ENCODE measurements around the gene NTSR1.

DNA sequence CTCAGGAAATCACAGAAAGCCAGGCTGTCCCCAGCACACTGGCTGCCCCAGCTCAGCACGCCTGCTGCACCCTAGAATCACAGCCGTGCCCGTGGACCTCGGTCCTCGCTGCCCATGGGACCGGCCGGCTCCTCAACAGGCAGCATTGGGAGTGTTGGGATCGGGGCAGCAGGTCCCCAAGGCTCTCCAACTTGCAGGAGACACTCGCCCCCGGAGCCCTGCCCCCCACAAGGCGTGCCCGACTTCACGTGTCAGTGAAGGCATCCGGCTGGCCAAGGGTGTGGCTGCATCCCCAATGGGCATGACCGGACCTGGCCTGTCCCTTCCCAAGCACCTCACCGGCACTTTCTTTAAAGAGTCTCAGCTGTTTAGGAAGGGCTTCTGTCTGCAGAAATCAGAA lies 3.0 kb upstream of the NTSR1 start:
- no peak for TF ChIP-seq JUND (IDR thresholded peaks at IDR 0.05)
- TF ChIP-seq, protein P1, sequence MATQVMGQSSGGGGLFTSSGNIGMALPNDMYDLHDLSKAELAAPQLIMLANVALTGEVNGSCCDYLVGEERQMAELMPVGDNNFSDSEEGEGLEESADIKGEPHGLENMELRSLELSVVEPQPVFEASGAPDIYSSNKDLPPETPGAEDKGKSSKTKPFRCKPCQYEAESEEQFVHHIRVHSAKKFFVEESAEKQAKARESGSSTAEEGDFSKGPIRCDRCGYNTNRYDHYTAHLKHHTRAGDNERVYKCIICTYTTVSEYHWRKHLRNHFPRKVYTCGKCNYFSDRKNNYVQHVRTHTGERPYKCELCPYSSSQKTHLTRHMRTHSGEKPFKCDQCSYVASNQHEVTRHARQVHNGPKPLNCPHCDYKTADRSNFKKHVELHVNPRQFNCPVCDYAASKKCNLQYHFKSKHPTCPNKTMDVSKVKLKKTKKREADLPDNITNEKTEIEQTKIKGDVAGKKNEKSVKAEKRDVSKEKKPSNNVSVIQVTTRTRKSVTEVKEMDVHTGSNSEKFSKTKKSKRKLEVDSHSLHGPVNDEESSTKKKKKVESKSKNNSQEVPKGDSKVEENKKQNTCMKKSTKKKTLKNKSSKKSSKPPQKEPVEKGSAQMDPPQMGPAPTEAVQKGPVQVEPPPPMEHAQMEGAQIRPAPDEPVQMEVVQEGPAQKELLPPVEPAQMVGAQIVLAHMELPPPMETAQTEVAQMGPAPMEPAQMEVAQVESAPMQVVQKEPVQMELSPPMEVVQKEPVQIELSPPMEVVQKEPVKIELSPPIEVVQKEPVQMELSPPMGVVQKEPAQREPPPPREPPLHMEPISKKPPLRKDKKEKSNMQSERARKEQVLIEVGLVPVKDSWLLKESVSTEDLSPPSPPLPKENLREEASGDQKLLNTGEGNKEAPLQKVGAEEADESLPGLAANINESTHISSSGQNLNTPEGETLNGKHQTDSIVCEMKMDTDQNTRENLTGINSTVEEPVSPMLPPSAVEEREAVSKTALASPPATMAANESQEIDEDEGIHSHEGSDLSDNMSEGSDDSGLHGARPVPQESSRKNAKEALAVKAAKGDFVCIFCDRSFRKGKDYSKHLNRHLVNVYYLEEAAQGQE (IDR thresholded peaks at IDR 0.05), result no peak
- no peak for TF ChIP-seq RAD21 (IDR thresholded peaks at IDR 0.05)
- TF ChIP-seq, protein P2, sequence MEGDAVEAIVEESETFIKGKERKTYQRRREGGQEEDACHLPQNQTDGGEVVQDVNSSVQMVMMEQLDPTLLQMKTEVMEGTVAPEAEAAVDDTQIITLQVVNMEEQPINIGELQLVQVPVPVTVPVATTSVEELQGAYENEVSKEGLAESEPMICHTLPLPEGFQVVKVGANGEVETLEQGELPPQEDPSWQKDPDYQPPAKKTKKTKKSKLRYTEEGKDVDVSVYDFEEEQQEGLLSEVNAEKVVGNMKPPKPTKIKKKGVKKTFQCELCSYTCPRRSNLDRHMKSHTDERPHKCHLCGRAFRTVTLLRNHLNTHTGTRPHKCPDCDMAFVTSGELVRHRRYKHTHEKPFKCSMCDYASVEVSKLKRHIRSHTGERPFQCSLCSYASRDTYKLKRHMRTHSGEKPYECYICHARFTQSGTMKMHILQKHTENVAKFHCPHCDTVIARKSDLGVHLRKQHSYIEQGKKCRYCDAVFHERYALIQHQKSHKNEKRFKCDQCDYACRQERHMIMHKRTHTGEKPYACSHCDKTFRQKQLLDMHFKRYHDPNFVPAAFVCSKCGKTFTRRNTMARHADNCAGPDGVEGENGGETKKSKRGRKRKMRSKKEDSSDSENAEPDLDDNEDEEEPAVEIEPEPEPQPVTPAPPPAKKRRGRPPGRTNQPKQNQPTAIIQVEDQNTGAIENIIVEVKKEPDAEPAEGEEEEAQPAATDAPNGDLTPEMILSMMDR (IDR thresholded peaks at IDR 0.05; ENCODE audit: low read depth, low read length, missing input control), result no peak
- TF ChIP-seq, protein P3, sequence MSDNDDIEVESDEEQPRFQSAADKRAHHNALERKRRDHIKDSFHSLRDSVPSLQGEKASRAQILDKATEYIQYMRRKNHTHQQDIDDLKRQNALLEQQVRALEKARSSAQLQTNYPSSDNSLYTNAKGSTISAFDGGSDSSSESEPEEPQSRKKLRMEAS (IDR thresholded peaks at IDR 0.05), result no peak
- TF ChIP-seq, protein P4, sequence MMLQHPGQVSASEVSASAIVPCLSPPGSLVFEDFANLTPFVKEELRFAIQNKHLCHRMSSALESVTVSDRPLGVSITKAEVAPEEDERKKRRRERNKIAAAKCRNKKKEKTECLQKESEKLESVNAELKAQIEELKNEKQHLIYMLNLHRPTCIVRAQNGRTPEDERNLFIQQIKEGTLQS (IDR thresholded peaks at IDR 0.05), result no peak
- no peak for TF ChIP-seq SP1 (IDR thresholded peaks at IDR 0.05)
- no peak for TF ChIP-seq FOXA1 (IDR thresholded peaks at IDR 0.05)
- TF ChIP-seq EGR1 (IDR thresholded peaks at IDR 0.05; ENCODE audit: low read depth in 2 of 2), result no peak
- TF ChIP-seq, protein P5, sequence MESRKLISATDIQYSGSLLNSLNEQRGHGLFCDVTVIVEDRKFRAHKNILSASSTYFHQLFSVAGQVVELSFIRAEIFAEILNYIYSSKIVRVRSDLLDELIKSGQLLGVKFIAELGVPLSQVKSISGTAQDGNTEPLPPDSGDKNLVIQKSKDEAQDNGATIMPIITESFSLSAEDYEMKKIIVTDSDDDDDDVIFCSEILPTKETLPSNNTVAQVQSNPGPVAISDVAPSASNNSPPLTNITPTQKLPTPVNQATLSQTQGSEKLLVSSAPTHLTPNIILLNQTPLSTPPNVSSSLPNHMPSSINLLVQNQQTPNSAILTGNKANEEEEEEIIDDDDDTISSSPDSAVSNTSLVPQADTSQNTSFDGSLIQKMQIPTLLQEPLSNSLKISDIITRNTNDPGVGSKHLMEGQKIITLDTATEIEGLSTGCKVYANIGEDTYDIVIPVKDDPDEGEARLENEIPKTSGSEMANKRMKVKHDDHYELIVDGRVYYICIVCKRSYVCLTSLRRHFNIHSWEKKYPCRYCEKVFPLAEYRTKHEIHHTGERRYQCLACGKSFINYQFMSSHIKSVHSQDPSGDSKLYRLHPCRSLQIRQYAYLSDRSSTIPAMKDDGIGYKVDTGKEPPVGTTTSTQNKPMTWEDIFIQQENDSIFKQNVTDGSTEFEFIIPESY (IDR thresholded peaks at IDR 0.05), result no peak
- TF ChIP-seq NR2F2 (IDR thresholded peaks at IDR 0.05), result no peak
- TF ChIP-seq FOXA2 (IDR thresholded peaks at IDR 0.05), result no peak
